Endothelial cell of umbilical vein (primary cell): ENCODE measurements around the gene SLC38A11.
A peak's percentile ranks its signal among the peaks of the same experiment; 100 is the strongest.

ENCODE experiments used
- CTCF ChIP-seq, 2 donors: IDR thresholded peaks; 1 replicate in 1 of 2; 2 replicates in 1 of 2; pipeline ENCODE4 v1.5.1; 2011; ENCODE audit warnings: low read length in 2 of 2, mild to moderate bottlenecking in 2 of 2, moderate library complexity in 2 of 2, control low read depth in 1 of 2, inconsistent platforms in 1 of 2, low read depth in 1 of 2; ENCODE audit not compliant: insufficient read depth in 1 of 2; ENCODE audit errors: extremely low read depth in 1 of 2
- EZH2 ChIP-seq: IDR thresholded peaks from 2 replicates; pipeline ENCODE4 v1.6.1; 2012; ENCODE audit warnings: borderline replicate concordance, low read depth, mild to moderate bottlenecking, moderate library complexity, low read length, inconsistent platforms; ENCODE audit not compliant: severe bottlenecking
- FOS ChIP-seq: IDR thresholded peaks from 2 replicates; pipeline ENCODE4 v1.6.1; 2011; ENCODE audit warnings: mild to moderate bottlenecking, low read length, moderate library complexity, borderline replicate concordance; ENCODE audit not compliant: insufficient read depth
- GATA2 ChIP-seq: IDR thresholded peaks from 2 replicates; pipeline ENCODE4 v1.7.0; 2011; ENCODE audit warnings: low read depth, mild to moderate bottlenecking, moderate library complexity, mixed read lengths, low read length; ENCODE audit not compliant: insufficient read length, insufficient read depth
- JUN ChIP-seq: IDR thresholded peaks from 2 replicates; pipeline ENCODE4 v1.6.1; 2011; ENCODE audit warnings: borderline replicate concordance, low read depth; ENCODE audit not compliant: insufficient read length, insufficient read depth
- POLR2A ChIP-seq: IDR thresholded peaks from 2 replicates; pipeline ENCODE4 v1.6.1; 2012; ENCODE audit warnings: low read depth, mild to moderate bottlenecking, control low read depth, low read length
- TF ChIP-seq, protein P1 (sequence below): IDR thresholded peaks from 2 replicates; pipeline ENCODE4 v1.6.1; 2011; ENCODE audit not compliant: insufficient read depth, insufficient read length

DNA sequence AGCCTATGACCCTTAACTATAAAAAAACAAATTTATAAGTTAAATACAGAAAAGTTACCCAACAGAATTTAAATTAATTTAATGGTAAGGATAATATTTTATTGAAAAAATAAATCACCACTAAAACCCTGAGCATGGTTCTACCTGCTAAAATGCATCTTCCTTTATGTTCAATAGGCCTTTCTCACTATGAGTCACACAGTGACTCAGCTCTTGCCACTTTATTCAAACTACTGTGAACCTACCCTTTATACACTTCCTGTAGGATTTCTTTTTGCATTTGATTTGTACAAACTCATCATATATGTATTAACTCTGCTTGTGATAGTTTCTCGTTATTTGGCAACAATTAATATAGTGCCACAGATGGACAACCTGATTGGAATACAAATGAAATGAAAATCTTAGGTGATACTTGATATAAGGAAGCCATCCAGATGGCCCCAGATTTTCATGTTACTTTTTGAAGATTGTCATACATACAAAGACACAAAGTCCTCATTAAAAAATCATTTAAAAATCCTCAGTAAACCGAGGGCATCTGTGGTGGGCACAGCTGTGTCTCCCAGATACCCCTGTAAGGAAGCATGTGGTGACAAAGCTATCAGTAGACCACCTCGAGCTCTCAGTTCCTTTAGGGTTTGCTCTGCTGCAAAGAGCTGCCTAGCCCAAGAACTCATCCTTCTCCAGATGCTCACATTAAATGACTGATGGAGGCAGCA lies 58.5 kb downstream of the SLC38A11 start:
- TF ChIP-seq CTCF (IDR thresholded peaks at IDR 0.05; ENCODE audit: extremely low read depth in 1 of 2, insufficient read depth in 1 of 2, low read depth in 1 of 2, low read length in 2 of 2): no peak
- no peak for TF ChIP-seq POLR2A
- peak; percentile 89 for TF ChIP-seq JUN
- TF ChIP-seq, protein P1, sequence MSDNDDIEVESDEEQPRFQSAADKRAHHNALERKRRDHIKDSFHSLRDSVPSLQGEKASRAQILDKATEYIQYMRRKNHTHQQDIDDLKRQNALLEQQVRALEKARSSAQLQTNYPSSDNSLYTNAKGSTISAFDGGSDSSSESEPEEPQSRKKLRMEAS: no peak
- no peak for TF ChIP-seq GATA2
- TF ChIP-seq EZH2: no peak
- peak; percentile 98 for TF ChIP-seq FOS
